DLD1 (cell line): ENCODE data around the gene MAMSTR.
"Not testable (repeated sequence)": the region's sequence is repeated elsewhere in the genome, so short reads cannot be mapped to it uniquely, and the experiment has no call there.

Experiments
- in situ Hi-C: cut with HindIII; loops from 2 replicates; pipeline ENCODE4 v1.10.0; 2017; ENCODE audit warnings: low sequenced_read_pairs

MAMSTR gene

DNA sequence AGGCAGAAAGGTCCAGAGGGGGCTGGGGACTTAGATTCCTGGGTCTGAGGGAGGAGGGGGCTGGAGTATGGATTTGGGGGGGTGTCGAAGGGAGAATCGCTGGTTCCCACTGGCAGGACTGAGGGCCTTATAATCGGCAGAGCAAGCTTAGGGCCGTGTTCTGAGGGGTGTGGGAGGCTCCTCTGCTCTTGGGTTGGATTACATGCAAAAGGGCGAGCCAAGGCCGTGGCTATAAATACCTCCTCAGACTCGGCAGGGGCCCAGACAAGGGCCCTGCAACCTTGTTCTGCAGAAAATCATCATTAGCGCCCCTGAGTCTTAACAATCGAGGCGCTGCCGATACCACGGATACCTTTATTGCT, 707 bp upstream of the MAMSTR start:
- in situ Hi-C loops: no loop called here

DNA sequence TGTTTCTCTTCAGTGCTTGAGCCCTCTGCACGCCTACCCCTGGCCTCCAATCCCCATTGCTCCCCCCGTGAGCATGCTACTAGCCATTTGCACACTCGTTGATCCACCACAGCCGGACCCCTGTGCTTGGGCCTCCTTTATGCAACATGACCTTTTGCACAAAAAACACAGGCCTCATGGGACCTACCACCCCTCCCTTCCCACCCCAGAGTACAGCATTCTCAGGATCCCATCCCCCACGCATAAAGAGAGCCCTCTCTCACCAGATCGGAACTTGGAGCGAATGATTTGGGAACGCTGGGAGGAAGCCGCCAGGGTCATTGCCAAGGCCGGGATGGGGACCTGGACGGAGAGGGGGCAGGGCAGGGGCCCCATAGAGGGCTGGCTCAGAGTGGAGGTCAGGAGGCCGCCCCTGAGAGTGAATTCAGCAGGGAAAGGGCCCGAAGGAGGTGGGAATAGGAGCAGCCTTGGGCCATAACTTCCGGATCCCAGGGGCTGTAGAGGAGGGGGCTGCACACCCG, 754 bp downstream of the MAMSTR start:
- in situ Hi-C loops: no loop called here

DNA sequence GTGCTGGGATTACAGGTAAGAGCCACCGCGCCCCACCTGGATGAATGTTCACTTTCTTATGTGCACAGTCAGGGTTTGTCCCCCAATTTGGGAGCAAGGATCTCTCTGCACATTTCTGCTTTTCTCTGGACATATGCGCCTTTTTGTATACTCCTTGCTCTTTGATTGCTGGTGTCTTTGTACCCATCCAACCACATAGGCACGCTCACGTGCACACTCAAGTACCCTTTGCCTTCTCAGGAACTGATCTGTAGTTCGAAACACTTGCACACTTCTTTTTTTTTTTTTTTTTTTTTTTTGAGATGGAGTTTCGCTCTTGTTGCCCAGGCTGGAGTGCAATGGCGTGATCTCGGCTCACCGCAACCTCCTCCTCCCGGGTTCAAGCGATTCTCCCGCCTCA, 1.4 kb downstream of the MAMSTR start:
- in situ Hi-C loops: not testable (repeated sequence)

DNA sequence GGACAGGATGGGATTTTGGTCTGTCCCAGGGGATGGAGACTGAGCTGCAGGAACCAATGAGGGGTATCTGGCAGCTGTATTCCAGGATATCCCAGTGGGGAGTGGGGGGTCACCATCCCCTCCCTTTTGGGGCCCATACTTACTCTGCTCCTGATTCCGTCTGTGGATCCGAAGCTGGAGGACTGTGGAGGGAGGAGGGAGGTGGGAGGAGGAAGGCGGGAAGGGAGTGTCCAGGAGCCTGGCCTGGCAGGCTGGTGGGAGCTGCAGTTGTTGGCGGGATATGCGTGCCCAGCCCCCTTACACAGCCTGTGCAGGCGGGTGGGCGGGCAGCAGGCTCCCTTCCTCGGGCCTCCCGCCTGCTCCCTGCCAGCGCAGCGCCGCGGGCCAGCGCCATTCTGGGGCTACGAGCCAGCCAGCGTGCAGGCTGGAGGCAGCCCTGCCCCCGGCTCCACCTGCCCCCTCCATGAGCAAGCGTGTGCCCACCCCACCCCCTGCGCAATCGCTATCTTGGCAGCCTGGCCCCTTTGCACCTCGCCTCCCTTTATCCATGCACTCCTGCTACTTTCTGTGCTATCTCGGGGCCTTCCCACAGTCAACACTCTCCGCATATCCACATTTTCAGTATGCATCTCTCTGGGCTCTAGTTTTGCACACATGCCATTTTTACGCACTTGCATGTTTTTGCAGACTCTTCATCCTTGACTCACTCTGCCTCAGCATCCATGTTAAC, 2.8 kb downstream of the MAMSTR start:
- in situ Hi-C loops: no loop called here

DNA sequence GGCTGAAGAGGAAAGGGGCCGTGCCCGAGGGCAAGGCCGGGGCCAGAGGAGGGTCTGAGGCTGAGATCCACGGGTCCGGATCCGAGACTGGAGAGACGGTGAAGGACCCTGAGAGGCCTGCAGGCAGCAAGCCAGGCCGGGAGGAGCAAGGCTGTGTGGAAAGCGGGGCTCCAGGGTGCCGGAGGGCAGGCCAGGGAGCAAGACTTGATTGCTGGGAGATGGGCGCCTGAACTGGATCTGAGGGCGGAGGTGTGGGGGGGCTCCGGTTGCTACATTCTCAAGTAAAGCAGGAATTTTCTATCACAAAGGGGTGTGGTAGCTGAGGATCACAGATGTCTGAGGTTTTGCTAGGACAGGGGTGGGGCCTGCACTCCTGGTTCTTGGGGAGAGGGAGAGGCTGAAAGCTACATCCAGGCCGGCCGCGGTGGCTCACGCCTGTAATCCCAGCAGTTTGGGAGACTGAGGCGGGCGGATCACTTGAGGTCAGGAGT, 3.8 kb downstream of the MAMSTR start:
- in situ Hi-C loops: no loop called here

DNA sequence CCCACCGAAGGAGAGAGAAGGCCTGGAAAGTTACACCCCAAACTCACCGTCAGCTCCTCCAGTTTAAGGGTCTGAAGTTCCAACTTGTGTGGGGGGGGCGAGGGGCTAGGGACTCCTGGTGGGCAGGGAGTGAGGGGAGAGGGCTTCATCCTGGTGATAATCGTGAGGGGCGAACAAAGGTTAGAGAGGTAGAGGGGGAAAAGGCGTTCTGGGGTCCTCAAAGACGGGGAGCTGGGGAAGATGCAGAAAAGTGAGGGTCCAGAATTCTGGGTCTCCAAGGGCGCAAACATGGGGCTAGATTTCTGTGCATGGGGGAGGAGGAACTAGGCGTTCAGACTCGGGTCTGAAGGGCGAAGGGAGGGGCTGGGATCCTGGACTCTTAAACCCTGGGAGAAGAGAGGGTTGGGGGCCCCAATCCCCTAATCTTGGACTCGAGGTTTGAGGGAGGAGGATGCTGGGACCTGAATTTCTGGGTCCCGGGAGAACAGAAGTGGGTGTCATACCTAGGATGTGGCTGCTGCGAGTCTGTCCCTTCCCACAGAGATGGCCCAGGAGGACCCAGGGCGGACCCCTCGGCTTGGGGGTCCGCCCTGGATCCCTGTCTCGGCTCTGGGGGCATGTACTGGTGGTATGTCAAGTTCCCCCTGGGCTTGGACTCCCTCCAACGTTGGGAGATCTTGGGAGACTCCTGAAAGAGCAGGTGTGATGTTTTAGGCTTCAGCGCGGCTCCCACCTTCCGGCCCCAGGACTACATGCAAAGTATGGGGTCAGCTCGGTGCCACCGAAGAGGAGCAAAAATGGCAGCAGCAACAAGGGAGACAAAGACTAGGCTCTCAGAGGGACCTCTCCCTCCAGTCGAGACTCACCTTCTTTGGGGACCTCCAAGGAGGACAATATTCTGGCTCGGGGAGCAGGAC, 4.5 kb downstream of the MAMSTR start:
- in situ Hi-C loops: no loop called here

DNA sequence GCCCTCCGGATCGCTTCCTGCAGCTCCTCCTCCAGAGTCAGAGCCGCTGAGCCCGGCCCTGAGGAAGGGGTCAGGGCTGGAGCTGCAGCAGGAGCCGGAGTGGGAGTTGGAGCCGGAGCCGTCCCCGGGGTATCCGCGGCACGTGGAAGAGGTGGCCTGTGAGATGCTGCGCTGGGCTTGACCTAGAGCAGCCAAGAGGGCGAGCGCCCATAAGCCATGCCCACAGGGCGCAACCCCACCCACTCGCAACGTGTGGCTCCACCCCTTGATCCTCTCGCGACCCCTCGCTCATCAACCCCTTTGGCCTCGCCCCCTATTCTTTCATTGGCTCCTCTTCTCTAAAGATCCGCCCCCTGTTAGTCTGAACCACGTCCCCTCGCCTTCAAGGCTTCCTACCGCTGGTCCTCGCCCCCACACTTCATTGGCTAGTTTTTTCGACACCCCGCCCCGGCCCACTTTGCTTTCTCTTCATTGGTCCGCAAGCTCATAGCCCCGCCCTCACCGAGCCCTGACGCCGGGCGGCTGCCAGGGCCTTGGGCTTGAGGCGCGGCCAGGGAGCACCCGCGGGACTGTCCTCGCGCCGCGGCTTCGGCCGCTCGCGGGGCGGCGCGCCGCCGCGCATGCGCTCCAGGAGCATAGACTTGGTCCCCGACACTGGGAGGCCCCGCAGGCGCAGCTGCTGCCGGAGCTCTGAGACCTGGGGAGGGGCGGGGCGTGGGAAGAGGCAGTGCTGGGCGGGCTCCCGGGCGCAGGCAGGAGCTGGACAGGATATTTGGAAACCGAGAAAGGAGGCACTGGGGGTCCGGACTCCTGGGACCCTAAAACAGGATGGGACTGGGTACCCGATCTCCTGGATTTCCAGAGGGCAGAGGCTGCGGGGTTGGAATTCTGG, 5.4 kb downstream of the MAMSTR start:
- in situ Hi-C loops: no loop called here

DNA sequence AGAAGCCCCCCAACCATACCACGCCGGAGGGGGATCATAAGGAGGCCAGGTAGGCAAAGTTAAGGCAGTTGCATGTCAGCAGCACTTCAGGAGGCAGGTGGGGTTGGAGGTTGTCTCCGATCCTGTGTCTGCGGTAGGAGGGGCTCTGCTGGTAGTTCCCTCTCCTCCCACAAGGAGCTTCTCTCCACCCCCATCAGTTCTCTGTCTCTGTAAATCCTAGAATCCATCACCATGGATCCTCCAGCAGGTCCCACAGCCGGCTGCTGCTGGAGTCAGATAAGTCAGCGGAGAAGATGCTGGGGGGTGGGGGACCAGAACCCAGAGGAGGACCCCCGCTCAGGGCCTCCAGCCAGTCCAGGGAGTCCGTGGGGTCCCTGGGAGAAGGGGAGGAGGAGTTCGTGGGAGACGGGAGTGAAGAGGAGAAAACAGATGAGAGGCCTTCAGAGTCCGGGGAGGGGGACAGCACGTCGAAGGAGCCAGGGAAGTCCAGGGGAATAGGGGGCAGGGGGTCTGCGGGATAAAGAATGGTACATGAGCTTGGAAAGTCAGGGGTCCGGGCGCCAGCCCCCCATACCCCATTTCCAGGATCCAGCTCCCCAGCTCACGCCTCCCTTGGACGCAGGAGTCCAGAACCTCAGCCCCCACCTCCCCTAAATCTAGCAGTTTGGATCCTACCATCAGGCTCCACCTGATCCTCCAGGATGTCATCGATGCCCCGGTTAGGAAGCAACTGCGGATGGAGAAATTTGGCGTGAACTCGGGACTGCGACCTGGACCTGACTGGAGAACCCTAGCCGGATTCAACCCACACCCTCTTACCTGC, 6.3 kb downstream of the MAMSTR start:
- in situ Hi-C loops: no loop called here

DNA sequence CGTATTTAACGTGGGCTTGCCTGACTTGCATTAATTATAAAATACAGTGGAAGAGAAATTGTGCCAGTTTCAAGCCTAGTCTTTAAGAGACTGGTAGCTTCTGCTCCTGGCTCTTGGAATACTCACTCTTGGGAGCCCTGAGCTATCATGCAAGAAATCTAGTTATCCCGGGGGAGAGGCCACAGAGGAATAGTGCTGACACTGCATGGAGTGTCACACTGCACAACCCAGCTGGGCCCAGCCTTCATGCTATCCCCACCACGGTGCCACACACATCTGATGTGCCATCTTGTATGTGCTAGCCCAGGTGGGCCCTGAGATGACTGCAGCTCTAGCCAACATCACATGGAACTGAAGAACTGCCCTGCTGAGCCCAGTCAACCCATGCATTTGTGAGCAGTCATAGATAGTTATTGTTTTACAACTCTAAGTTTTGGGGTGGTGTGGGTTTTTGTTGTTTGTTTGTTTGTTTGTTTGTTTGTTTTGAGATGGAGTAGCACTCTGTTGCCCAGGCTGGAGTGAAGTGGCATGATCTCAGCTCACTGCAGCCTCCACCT, 8.3 kb downstream of the MAMSTR start:
- in situ Hi-C loops: no loop called here

DNA sequence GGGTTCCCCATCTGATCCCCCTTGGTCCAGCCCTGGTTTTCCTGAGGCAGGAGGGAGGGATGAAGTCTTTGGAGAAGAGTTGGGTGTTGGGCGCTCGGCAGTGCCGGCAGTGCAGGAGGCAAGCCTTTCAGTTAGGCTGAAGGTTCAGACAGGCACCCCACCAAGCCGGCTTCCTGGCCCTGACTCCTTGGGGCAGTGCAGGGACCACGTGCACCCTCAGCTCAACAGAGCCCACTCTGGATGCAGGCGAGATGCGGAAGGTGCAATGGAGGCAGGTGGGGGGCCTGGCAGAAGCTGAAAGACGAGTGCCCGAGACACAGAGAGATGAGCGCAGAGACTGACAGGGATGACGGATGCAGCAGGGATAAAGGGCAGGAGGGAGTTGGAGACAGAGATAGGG, 11.1 kb downstream of the MAMSTR start:
- in situ Hi-C loops: no loop called here

DNA sequence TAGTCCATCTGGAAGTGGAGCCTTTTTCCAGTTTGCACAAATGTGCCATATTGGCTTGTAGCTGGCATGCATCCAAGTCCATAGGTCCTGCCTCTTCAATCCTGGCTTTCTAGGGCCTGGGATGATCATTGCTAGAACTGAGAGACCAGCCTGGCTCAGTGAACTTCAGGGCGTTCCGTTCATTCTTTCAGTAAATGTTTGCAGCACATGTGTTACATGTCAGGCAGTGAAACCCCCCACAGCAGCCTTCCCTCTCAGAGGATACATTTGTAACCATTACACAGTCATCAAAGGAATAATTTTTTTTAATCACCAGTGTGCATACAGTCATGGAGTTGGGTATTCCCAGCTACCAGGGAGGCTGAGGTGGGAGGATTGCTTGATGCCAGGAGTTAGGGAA, 14.1 kb downstream of the MAMSTR start:
- in situ Hi-C loops: no loop called here

DNA sequence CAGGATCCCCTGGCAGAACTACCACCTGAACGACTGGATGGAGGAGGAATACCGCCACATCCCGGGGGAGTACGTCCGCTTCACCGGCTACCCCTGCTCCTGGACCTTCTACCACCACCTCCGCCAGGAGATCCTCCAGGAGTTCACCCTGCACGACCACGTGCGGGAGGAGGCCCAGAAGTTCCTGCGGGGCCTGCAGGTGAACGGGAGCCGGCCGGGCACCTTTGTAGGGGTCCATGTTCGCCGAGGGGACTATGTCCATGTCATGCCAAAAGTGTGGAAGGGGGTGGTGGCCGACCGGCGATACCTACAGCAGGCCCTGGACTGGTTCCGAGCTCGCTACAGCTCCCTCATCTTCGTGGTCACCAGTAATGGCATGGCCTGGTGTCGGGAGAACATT, 16.2 kb downstream of the MAMSTR start:
- in situ Hi-C loops: no loop called here

DNA sequence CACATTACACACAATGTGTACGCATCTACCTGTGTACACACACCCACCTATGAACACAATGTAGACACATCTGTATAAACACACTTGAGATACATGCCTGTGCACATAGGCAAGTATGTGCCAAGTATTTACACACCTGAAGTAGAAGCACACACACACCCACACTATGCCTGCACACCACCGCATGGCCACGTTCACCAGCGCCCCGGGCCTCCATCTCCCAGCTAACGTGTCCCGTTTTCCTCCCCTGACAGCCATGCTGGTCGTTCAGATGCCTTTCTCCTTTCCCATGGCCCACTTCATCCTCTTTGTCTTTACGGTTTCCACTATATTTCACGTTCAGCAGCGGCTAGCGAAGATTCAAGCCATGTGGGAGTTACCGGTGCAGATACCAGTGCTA, 16.8 kb downstream of the MAMSTR start:
- in situ Hi-C loops: no loop called here

DNA sequence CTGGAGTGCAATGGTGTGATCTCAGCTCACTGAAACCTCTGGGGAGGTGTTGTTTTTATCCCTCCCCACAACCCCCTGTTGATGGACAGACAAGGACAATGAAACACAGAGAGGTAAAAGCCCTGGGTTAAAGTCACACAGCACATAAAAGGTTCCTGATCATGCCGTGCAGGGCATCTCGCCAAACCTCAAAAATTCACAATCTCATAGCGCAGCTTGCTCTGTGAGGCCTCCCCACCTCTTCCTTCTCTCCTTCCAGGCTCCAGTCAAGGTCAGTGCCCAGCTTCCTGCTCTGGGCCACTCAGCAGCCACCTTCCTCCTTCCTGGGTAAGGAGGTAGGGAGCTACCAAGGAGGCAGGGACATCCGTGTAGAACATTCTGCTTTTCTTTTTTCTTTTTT, 21.5 kb downstream of the MAMSTR start:
- in situ Hi-C loops: no loop called here

DNA sequence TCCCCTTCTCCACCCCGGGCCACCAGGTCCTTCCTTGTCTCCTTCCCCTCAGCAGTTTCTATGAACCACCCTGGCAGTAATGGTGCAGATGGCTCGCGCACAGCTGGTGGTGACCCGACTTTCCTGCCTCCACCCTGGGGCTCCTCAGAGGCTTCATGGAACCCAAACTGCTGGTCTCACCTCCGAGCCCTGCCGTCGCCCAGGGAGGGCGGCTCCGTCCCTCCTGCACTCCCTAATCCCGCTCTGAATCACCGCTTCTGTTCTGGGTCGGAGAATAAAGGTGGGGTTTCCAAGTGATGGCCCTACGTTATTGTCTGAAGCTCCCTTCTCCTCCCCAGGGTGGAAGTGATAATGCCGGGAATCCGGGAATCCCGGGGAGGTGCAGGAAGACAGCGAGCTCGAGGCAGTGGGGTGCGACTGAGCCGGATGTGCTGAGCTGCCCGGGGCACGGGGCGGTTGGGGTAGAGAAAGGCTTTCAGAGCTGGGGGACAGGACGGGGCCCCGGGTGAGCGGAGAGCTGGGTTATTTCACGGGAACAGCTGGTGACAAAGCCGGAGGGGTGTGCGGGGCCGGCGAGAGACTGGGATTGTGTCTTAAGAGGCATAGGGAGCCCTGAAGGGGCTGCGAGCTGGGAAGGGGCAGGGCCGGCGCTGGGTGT, 23.0 kb downstream of the MAMSTR start:
- in situ Hi-C loops: no loop called here

DNA sequence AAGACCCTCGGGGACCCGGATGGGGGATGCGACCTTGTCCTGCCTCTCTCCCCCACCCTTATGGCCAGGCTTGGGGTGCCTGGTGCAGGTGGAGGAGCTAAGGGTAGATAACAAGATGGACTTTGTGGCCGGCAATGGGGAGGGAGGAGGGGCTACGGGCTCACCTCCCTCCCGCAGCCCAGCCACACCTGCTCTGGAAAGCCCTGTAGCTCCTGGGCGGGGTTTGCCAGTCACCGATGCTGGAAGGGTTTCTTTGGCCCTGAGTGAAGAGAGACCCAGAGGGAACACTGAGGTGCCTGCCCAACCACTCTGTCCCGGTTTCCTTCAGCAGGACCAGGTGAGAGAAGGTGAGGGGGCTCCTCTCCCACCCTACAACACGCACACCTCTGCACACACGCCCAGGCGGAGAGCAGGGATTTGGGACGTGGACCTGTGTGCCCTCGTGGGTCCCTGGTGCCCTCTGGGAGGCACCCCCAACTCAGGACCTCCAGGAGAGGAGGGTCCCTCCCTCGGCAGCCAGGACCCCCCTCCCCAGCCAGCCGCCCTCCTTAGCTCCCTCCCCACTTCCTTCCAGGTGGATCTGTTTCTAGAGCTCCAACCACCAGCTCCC, 23.7 kb downstream of the MAMSTR start, which contains the start of gene FUT2:
TSS of gene FUT2 (plus strand) at position 229 of the 610 bp plus-strand sequence. CDS start 6,986 bp downstream, outside the sequence.
- in situ Hi-C loops: no loop called here

DNA sequence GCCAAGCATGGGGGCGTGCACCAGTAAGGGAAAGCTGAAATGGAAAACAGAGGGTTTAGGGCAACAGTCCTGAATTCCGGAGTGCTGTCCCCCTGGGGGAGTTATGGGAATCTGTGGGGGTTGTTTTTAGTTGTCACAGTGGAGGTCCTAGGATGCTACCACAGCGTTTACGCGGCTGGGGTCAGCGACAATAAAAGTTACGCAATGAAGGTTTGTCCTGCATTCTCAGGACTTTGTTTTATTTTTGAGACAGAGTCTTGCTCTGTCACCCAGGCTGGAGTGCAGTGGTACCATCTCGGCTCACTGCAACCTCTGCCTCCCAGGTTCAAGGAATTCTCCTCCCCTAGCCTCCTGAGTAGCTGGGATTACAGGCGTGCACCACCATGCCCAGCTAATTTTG, 25.9 kb downstream of the MAMSTR start:
- in situ Hi-C loops: not testable (repeated sequence)

DNA sequence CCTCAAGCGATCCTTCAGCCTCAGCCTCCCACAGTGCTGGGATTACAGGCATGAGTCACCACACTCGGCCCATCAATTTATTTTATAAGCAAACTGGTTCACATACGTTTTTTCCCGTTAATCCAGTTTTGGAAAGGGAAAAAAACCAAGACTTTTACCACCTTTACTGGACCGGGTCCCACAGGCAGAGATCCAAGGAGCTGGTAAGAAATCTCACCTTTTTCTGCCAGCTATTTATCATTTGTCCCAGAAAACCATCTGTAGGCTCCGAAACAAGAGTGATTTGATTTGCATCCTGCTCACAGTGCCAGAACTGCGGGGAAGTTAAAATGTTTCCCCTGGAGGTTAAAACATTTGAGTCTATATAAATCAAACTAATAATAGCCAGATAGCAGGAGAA, 30.1 kb downstream of the MAMSTR start:
- in situ Hi-C loops: no loop called here

DNA sequence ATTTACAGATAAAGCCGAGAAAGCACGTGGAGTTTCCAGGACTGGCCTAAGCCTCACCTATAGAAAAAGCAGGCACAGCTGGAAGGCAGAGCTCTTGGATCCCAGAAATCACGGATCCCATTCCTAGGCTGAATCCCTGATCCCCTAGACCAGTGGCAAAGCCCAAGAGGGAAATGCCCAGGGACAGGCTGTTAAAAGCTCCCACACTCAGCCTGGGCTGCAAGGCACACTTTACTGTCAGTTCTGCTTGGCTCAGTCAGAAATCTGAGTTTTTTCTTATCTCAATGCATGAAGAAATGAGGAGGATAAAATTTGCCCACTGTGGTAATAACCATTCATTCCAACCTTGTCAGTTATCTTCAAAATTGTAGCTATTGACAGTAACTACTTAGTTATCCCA, 31.7 kb downstream of the MAMSTR start:
- in situ Hi-C loops: no loop called here
